H9 (cell line): Measurements from ENCODE around the gene PARP12. TPM values are rescaled to one million over a fixed set of nuclear protein-coding genes. Genes with fewer than 3 reads are reported as not detected.

Experiments used
- DNase-seq: peaks from one replicate; pipeline ENCODE4 v3.0.0-alpha.2; 2017
- H2AFZ ChIP-seq: one replicate; pipeline ENCODE4 v1.6.1; 2013; ENCODE audit warnings: mild to moderate bottlenecking, low read length, control low read depth, moderate library complexity
- H2AK5ac ChIP-seq: 2 replicates; pipeline ENCODE4 v1.6.1; 2013; ENCODE audit warnings: low read length, control low read depth, mixed read lengths; ENCODE audit not compliant: insufficient read length
- H2BK120ac ChIP-seq: one replicate; pipeline ENCODE4 v1.6.1; 2013; ENCODE audit warnings: low read depth, mild to moderate bottlenecking, low read length, control low read depth, inconsistent platforms; ENCODE audit not compliant: poor library complexity, severe bottlenecking
- H2BK12ac ChIP-seq: 2 replicates; pipeline ENCODE4 v1.6.1; 2013; ENCODE audit warnings: low read length, control low read depth, mixed read lengths, low read depth; ENCODE audit not compliant: insufficient read length
- H2BK15ac ChIP-seq: 2 replicates; pipeline ENCODE4 v1.6.1; 2013; ENCODE audit warnings: low read depth, low read length, control low read depth
- H2BK20ac ChIP-seq: one replicate; pipeline ENCODE4 v1.6.1; 2013; ENCODE audit warnings: low read depth, mild to moderate bottlenecking, low read length, control low read depth, inconsistent platforms; ENCODE audit not compliant: poor library complexity, severe bottlenecking
- H2BK5ac ChIP-seq: 2 replicates; pipeline ENCODE4 v1.6.1; 2013; ENCODE audit warnings: low read length, control low read depth, mixed read lengths; ENCODE audit not compliant: insufficient read length
- H3K14ac ChIP-seq: 2 replicates; pipeline ENCODE4 v1.6.1; 2013; ENCODE audit warnings: low read length, control low read depth; ENCODE audit not compliant: insufficient read depth
- H3K18ac ChIP-seq: 2 replicates; pipeline ENCODE4 v1.6.1; 2013; ENCODE audit warnings: low read depth, mild to moderate bottlenecking, mixed read lengths, low read length, control low read depth; ENCODE audit not compliant: insufficient read length
- H3K23ac ChIP-seq: 2 replicates; pipeline ENCODE4 v1.6.1; 2013; ENCODE audit warnings: low read length, control low read depth, mixed read lengths, low read depth; ENCODE audit not compliant: insufficient read length
- H3K23me2 ChIP-seq: 2 replicates; pipeline ENCODE4 v1.6.1; 2013; ENCODE audit warnings: low read depth, mild to moderate bottlenecking, mixed read lengths, low read length, control low read depth; ENCODE audit not compliant: insufficient read length, poor library complexity, severe bottlenecking
- H3K27ac ChIP-seq: 2 replicates; pipeline ENCODE4 v1.5.1; 2013; ENCODE audit warnings: low read length, control low read depth, mixed read lengths, low read depth; ENCODE audit not compliant: insufficient read length
- H3K27me3 ChIP-seq: 2 replicates; pipeline ENCODE4 v1.6.1; 2013; ENCODE audit warnings: low read length, control low read depth, inconsistent platforms; ENCODE audit not compliant: insufficient read depth
- H3K4ac ChIP-seq: 2 replicates; pipeline ENCODE4 v1.6.1; 2013; ENCODE audit warnings: low read depth, mild to moderate bottlenecking, control low read depth, inconsistent platforms, low read length, moderate library complexity
- H3K4me1 ChIP-seq: 2 replicates; pipeline ENCODE4 v1.6.1; 2013; ENCODE audit warnings: low read length, control low read depth, inconsistent platforms; ENCODE audit not compliant: insufficient read depth
- H3K4me2 ChIP-seq: 2 replicates; pipeline ENCODE4 v1.6.1; 2013; ENCODE audit warnings: low read length, control low read depth, mixed read lengths; ENCODE audit not compliant: insufficient read length, insufficient read depth
- H3K56ac ChIP-seq: 2 replicates; pipeline ENCODE4 v1.6.1; 2013; ENCODE audit warnings: low read depth, mild to moderate bottlenecking, mixed read lengths, low read length, control low read depth; ENCODE audit not compliant: insufficient read length
- H3K79me1 ChIP-seq: 2 replicates; pipeline ENCODE4 v1.6.1; 2013; ENCODE audit warnings: low read depth, mild to moderate bottlenecking, moderate library complexity, low read length, control low read depth, inconsistent platforms; ENCODE audit not compliant: insufficient read depth, poor library complexity, severe bottlenecking
- H3K79me2 ChIP-seq: 2 replicates; pipeline ENCODE4 v1.6.1; 2013; ENCODE audit warnings: low read length, control low read depth, inconsistent platforms; ENCODE audit not compliant: insufficient read depth
- H3K9ac ChIP-seq: 2 replicates; pipeline ENCODE4 v1.6.1; 2013; ENCODE audit warnings: low read length, control low read depth, mixed read lengths; ENCODE audit not compliant: insufficient read length; ENCODE audit errors: extremely low read depth
- H3K9me3 ChIP-seq: one replicate; pipeline ENCODE4 v1.6.1; 2013; ENCODE audit warnings: low read depth, low read length, inconsistent platforms; ENCODE audit not compliant: control insufficient read depth
- H3T11ph ChIP-seq: one replicate; pipeline ENCODE4 v1.6.1; 2013; ENCODE audit warnings: mild to moderate bottlenecking, low read length, control low read depth, inconsistent platforms
- H4K20me1 ChIP-seq: one replicate; pipeline ENCODE4 v1.6.1; 2013; ENCODE audit not compliant: control insufficient read depth, insufficient read length, insufficient read depth
- H4K5ac ChIP-seq: 2 replicates; pipeline ENCODE4 v1.6.1; 2013; ENCODE audit warnings: low read depth, mild to moderate bottlenecking, mixed read lengths, low read length, control low read depth; ENCODE audit not compliant: insufficient read length
- H4K8ac ChIP-seq: replicated peaks from 2 replicates; pipeline ENCODE4 v1.6.1; 2013; ENCODE audit warnings: low read length, control low read depth, mixed read lengths, low read depth; ENCODE audit not compliant: insufficient read length
- H4K91ac ChIP-seq: 2 replicates; pipeline ENCODE4 v1.6.1; 2013; ENCODE audit warnings: low read depth, mild to moderate bottlenecking, moderate library complexity, mixed read lengths, low read length, control low read depth; ENCODE audit not compliant: insufficient read length
- H3K27ac Mint-ChIP-seq, 3 experiments: 2 replicates in 2 of 3; 3 replicates in 1 of 3; pipeline ENCODE4 v1.8.0; 2020 to 2021; ENCODE audit warnings: mixed read lengths in 3 of 3, mild to moderate bottlenecking in 1 of 3, moderate library complexity in 1 of 3
- H3K27me3 Mint-ChIP-seq: 2 replicates; pipeline ENCODE4 v1.8.0; 2021; ENCODE audit warnings: low read depth, mild to moderate bottlenecking, moderate library complexity, mixed read lengths
- H3K36me3 Mint-ChIP-seq, 3 experiments: 2 replicates in 2 of 3; 3 replicates in 1 of 3; pipeline ENCODE4 v1.8.0; 2020 to 2021; ENCODE audit warnings: low read depth in 3 of 3, mixed read lengths in 3 of 3; ENCODE audit not compliant: insufficient read depth in 1 of 3
- H3K4me1 Mint-ChIP-seq, 2 experiments: 2 replicates each; pipeline ENCODE4 v1.8.0; 2020; ENCODE audit warnings: mixed read lengths in 2 of 2
- H3K4me3 Mint-ChIP-seq, 2 experiments: 2 replicates in 1 of 2; 3 replicates in 1 of 2; pipeline ENCODE4 v1.8.0; 2020 to 2021; ENCODE audit warnings: mild to moderate bottlenecking in 2 of 2, mixed read lengths in 2 of 2, moderate library complexity in 1 of 2
- H3K9me3 Mint-ChIP-seq, 2 experiments: 2 replicates in 1 of 2; 3 replicates in 1 of 2; pipeline ENCODE4 v1.8.0; 2020; ENCODE audit warnings: mild to moderate bottlenecking in 2 of 2, mixed read lengths in 2 of 2, moderate library complexity in 1 of 2
- WGBS: extraction: QIAGEN DNeasy Blood & Tissue Kit; methylation state at CpG from one replicate; pipeline ENCODE4 v1.1.7; 2013; ENCODE audit warnings: missing lambda C conversion rate, low lambda C conversion rate, mixed read lengths; ENCODE audit not compliant: insufficient read length; ENCODE audit errors: extremely low coverage; 5-methylcytosine and 5-hydroxymethylcytosine counted together
- total RNA-seq: library from RNA; stranded (reverse); gene quantifications from 2 replicates; pipeline ENCODE4 v1.2.1, GENCODE V29; 2021
- TF ChIP-seq, protein P1 (sequence below): fragments of 200-600 bp; sonication (generic); conservative IDR thresholded peaks from 3 replicates; pipeline ENCODE4 v1.8.0; 2021; ENCODE audit warnings: antibody characterized with exemption, mild to moderate bottlenecking

The PARP12 gene
- total RNA-seq, 1 experiment from 2014 or later: 11.8 TPM

DNA sequence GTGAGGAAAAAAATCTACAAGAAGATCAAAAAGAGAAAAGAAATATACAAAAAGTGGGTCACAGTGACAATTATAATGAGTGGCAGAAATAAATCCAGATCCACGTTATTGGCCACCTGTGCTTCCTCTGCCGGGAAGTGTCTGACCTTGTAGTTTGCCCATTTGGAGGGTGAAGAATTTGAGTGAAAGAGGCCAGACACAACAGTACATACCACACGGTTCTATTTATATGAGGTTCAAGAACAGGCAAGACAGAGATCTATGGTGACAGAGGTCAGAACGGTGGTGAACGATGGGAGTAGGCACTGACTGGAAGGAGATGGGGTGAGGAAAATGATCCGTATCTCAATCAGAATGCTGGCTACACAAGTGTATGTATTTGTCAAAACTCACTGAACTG is 17.1 kb downstream of the PARP12 start:
- no peak overlapping the region for H2BK5ac ChIP-seq
- H3K27ac Mint-ChIP-seq: no peak overlapping the region
- no peaks in the 10 kb centered on the region for H3K4me1 Mint-ChIP-seq
- H3K27ac ChIP-seq: no peak overlapping the region
- no peak overlapping the region for H4K91ac ChIP-seq
- WGBS: no CpG with 5 or more reads among the region's 6 CpGs
- H3K4me2 ChIP-seq: no peak overlapping the region
- no peaks in the 10 kb centered on the region for H3K9me3 Mint-ChIP-seq
- no peak overlapping the region for H2AFZ ChIP-seq
- H3K27me3 Mint-ChIP-seq: no peaks in the 10 kb centered on the region
- no peak overlapping the region for H2AK5ac ChIP-seq
- TF ChIP-seq, protein P1, sequence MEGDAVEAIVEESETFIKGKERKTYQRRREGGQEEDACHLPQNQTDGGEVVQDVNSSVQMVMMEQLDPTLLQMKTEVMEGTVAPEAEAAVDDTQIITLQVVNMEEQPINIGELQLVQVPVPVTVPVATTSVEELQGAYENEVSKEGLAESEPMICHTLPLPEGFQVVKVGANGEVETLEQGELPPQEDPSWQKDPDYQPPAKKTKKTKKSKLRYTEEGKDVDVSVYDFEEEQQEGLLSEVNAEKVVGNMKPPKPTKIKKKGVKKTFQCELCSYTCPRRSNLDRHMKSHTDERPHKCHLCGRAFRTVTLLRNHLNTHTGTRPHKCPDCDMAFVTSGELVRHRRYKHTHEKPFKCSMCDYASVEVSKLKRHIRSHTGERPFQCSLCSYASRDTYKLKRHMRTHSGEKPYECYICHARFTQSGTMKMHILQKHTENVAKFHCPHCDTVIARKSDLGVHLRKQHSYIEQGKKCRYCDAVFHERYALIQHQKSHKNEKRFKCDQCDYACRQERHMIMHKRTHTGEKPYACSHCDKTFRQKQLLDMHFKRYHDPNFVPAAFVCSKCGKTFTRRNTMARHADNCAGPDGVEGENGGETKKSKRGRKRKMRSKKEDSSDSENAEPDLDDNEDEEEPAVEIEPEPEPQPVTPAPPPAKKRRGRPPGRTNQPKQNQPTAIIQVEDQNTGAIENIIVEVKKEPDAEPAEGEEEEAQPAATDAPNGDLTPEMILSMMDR: no peak
- no peak overlapping the region for H3K18ac ChIP-seq
- no peaks in the 10 kb centered on the region for H3K23me2 ChIP-seq
- H4K20me1 ChIP-seq: no peaks in the 10 kb centered on the region
- no peak overlapping the region for H3K14ac ChIP-seq
- peaks cover 0 to 13% (median 0%) of the 10 kb centered on the region in 3 experiments; a peak in 3 of 7 replicates for H3K36me3 Mint-ChIP-seq
- no peaks in the 10 kb centered on the region for H3K27me3 ChIP-seq
- H3K4ac ChIP-seq: no peak overlapping the region
- no peaks in the 10 kb centered on the region; the same call in 1 of the 2 replicates for H3K79me2 ChIP-seq
- no peak for DNase-seq
- no peak overlapping the region for H3K4me3 Mint-ChIP-seq
- H2BK12ac ChIP-seq: no peak overlapping the region
- no peak overlapping the region for H3K9ac ChIP-seq
- H2BK120ac ChIP-seq: no peak overlapping the region
- no peak overlapping the region for H3T11ph ChIP-seq
- no peak overlapping the region for H3K23ac ChIP-seq
- H2BK20ac ChIP-seq: no peak overlapping the region
- no peaks in the 10 kb centered on the region for H3K4me1 ChIP-seq
- H3K56ac ChIP-seq: no peak overlapping the region
- no peaks in the 10 kb centered on the region for H3K79me1 ChIP-seq
- no peak overlapping the region for H2BK15ac ChIP-seq
- no peaks in the 10 kb centered on the region for H3K9me3 ChIP-seq
- H4K8ac ChIP-seq: no peak overlapping the region
- no peak overlapping the region for H4K5ac ChIP-seq
